ENCODE results near the gene AGPS. TPM values are rescaled to one million over a fixed set of nuclear protein-coding genes. Genes with fewer than 3 reads are reported as not detected.

Gene AGPS
- 10 to 100 TPM; 55.7 to 58.9 TPM for total RNA-seq

DNA sequence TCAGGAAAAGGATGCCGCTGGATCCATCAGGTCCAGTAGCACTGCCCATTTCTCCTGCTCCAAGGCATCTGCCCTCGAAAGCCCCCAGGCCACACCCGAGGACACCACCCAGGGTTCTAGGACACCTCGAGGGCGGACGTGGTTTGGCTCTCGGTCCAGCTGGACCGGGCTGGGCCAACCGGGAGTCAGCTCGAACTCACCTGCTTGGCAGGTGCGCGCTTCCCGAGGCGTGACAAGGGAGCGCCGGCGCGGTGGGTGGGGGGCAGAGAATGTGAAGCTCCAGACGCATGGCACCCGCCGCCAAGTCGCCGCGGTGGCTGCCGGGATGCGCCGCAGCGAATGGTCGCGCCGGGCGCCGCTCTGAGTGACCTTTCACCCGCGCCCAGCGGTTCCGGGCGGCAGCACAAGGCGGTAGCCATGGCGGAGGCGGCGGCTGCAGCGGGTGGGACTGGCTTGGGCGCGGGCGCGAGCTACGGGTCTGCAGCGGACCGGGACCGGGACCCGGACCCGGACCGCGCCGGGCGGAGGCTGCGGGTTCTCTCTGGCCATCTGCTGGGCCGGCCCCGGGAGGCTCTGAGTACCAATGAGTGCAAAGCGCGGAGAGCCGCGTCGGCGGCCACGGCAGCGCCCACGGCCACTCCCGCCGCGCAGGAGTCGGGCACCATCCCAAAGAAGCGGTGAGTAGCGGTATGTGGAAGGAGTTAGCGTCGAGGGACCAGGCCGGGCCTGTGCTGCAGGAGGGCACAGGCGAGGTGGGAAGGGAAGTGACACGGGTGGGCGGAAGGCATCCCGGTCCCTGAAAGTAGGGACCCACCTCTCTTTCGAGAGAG is at the start of gene AGPS:
AGPS (plus strand) TSS at position 401 of the 830 bp plus-strand sequence; CDS start at position 418, 17 bp downstream.
- H3K9me3 Mint-ChIP-seq: no peaks in the 10 kb centered on the region
- TF ChIP-seq, protein P1, sequence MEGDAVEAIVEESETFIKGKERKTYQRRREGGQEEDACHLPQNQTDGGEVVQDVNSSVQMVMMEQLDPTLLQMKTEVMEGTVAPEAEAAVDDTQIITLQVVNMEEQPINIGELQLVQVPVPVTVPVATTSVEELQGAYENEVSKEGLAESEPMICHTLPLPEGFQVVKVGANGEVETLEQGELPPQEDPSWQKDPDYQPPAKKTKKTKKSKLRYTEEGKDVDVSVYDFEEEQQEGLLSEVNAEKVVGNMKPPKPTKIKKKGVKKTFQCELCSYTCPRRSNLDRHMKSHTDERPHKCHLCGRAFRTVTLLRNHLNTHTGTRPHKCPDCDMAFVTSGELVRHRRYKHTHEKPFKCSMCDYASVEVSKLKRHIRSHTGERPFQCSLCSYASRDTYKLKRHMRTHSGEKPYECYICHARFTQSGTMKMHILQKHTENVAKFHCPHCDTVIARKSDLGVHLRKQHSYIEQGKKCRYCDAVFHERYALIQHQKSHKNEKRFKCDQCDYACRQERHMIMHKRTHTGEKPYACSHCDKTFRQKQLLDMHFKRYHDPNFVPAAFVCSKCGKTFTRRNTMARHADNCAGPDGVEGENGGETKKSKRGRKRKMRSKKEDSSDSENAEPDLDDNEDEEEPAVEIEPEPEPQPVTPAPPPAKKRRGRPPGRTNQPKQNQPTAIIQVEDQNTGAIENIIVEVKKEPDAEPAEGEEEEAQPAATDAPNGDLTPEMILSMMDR (IDR thresholded peaks at IDR 0.05): peak; percentile 43
- H3K27me3 Mint-ChIP-seq: no peaks in the 10 kb centered on the region
- H3K4me1 Mint-ChIP-seq (ENCODE audit: low read depth): peaks cover 51% of the 10 kb centered on the region
- intact Hi-C loops (cut with micrococcal nuclease): no loop called here
- H3K27ac Mint-ChIP-seq: peak within 1 kb of the TSS; percentile 89
- H3K4me3 Mint-ChIP-seq: peak within 1 kb of the TSS; percentile 95
- CTCF ChIA-PET: interaction anchor here (0.7 to 6.0 kb wide), 18 partner anchors 10 to 244 kb away, joined by 3 to 31 read pairs (median 4); no protein-coding TSS in a partner anchor
- ATAC-seq (peak; percentile 96), DNase-seq (peak; percentile 88)
- POLR2A ChIA-PET: interaction anchor here (0.5 to 4.1 kb wide), 10 partner anchors 8 to 228 kb away, joined by 3 to 20 read pairs (median 4); partner anchors contain the start of gene NFE2L2
- peaks cover 30% of the 10 kb centered on the region for H3K36me3 Mint-ChIP-seq (ENCODE audit: low read depth)

DNA sequence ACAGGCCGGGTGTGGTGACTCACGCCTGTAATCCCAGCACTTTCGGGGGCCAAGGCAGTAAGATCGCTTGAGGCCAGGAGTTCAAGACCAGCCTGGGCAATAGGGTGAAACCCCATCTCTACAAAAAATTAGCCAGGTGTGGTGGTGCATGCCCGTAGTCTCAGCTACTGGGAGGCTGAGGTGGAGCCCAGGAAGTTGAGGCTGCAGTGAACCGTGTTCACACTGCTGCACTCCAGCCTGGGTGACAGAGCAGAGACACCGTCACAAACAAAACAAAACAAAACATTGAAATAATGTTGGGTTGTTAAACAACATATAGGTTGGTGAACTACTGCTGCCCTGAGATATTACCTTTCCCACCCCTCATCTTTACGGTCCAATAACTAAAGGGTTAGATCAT is 48.8 kb upstream of the AGPS start:
- TF ChIP-seq, protein P1 (IDR thresholded peaks at IDR 0.05): no peak
- ATAC-seq (no peak), DNase-seq (no peak)
- ChIA-PET POLR2A (no interaction called here), CTCF (interaction anchor here (1.2 to 2.1 kb wide), 4 partner anchors 8 to 181 kb away, joined by 3 to 12 read pairs (median 6); no protein-coding TSS in a partner anchor)
- H3K36me3 Mint-ChIP-seq (ENCODE audit: low read depth): no peaks in the 10 kb centered on the region
- no peaks in the 10 kb centered on the region for H3K27me3 Mint-ChIP-seq
- H3K27ac Mint-ChIP-seq: no peak overlapping the region
- no peak overlapping the region for H3K4me3 Mint-ChIP-seq
- intact Hi-C loops (cut with micrococcal nuclease): no loop called here
- H3K9me3 Mint-ChIP-seq: no peaks in the 10 kb centered on the region
- no peaks in the 10 kb centered on the region for H3K4me1 Mint-ChIP-seq (ENCODE audit: low read depth)

DNA sequence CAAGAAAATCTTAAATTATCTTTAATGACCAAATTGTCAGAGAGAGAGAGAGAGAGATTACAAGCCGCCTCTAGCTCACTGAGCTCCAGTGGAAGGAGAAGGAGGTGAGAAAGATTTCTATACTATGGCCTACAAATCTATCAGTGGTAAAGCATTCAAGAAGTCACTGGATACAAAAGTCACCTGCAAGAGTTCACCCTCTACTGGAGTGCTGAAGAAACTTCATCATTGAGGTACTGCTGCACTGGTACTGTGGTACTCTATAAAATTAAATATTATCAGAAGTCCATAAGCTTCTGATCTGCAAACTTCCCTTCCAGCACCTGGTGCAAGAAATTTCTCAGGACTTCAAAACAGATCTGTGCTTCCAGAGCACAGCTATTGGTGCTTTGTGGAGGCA is 48.3 kb upstream of the AGPS start:
- Mint-ChIP-seq H3K4me1 (ENCODE audit: low read depth) (no peaks in the 10 kb centered on the region), H3K9me3 (no peaks in the 10 kb centered on the region), H3K36me3 (ENCODE audit: low read depth) (no peaks in the 10 kb centered on the region), H3K4me3 (no peak overlapping the region), H3K27ac (no peak overlapping the region), H3K27me3 (no peaks in the 10 kb centered on the region)
- ATAC-seq (no peak), DNase-seq (no peak)
- intact Hi-C loops (cut with micrococcal nuclease): no loop called here
- ChIA-PET CTCF (interaction anchor here (1.2 to 2.1 kb wide), 4 partner anchors 9 to 182 kb away, joined by 3 to 12 read pairs (median 6); no protein-coding TSS in a partner anchor), POLR2A (no interaction called here)
- TF ChIP-seq, protein P1 (IDR thresholded peaks at IDR 0.05): no peak

DNA sequence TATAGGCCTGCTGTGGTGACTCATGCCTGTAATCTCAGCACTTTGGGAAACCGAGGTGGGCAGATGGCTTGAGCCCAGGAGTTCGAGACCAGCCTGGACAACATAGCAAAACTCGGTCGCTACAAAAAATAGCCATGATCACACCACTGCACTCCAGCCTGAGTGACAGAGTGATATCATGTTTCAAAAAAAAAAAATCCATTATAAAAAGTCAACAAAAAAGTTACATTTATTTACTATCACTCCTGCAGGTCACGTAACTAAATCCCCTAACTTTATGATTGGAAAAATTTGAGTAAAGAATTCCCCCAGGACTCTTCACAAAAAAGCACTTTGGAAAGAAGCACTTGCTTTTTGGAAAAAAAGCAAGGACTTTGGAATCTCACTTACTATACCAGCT is 46.4 kb upstream of the AGPS start:
- DNase-seq (no peak), ATAC-seq (no peak)
- H3K27me3 Mint-ChIP-seq: no peaks in the 10 kb centered on the region
- H3K36me3 Mint-ChIP-seq (ENCODE audit: low read depth): no peaks in the 10 kb centered on the region
- POLR2A ChIA-PET: no interaction called here
- intact Hi-C loops (cut with micrococcal nuclease): no loop called here
- H3K27ac Mint-ChIP-seq: no peak overlapping the region
- no peaks in the 10 kb centered on the region for H3K9me3 Mint-ChIP-seq
- no peaks in the 10 kb centered on the region for H3K4me1 Mint-ChIP-seq (ENCODE audit: low read depth)
- TF ChIP-seq, protein P1 (IDR thresholded peaks at IDR 0.05): no peak
- H3K4me3 Mint-ChIP-seq: no peak overlapping the region
- CTCF ChIA-PET: interaction anchor here (0.9 to 1.5 kb wide), 2 partner anchors 10 to 181 kb away, joined by 4 to 9 read pairs; no protein-coding TSS in a partner anchor

DNA sequence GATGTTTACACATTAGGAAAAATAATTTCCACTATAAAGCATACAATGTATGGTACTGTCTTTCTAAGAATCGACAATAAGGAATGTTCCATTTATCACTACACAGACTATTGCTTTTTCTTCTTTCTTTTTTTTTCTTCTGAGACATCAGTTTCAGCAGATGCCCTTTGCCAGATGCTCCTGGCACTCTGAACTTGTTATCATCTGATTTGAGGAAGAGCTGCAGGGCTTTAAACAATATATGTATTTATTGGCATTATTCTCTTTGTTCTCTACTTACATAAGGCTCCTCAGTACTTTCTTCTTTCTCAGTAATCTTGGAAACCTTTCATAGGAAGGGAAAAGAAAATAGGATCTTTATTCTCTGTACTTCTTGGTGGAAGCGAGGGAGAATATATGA is 45.0 kb upstream of the AGPS start:
- CTCF ChIA-PET: interaction anchor here (1.2 kb wide), 1 partner anchor 11 kb away, joined by 4 read pairs; no protein-coding TSS in a partner anchor
- DNase-seq: no peak
- peaks cover 2% of the 10 kb centered on the region for H3K4me1 Mint-ChIP-seq (ENCODE audit: low read depth)
- H3K36me3 Mint-ChIP-seq (ENCODE audit: low read depth): no peaks in the 10 kb centered on the region
- intact Hi-C loops (cut with micrococcal nuclease): no loop called here
- H3K9me3 Mint-ChIP-seq: no peaks in the 10 kb centered on the region
- POLR2A ChIA-PET: no interaction called here
- H3K4me3 Mint-ChIP-seq: no peak overlapping the region
- TF ChIP-seq, protein P1 (IDR thresholded peaks at IDR 0.05): no peak
- no peak for ATAC-seq
- no peak overlapping the region for H3K27ac Mint-ChIP-seq
- no peaks in the 10 kb centered on the region for H3K27me3 Mint-ChIP-seq
